ENCODE data around the gene MAP7. TPM values are rescaled to one million over a fixed set of nuclear protein-coding genes. Genes with fewer than 3 reads are reported as not detected.

Gene MAP7
- total and polyA plus RNA-seq, 2 of the 13 experiments (the other 11 are each of a cell fraction or from before 2014, with no cell fraction given), result 0.04 TPM; not detected in 1

DNA sequence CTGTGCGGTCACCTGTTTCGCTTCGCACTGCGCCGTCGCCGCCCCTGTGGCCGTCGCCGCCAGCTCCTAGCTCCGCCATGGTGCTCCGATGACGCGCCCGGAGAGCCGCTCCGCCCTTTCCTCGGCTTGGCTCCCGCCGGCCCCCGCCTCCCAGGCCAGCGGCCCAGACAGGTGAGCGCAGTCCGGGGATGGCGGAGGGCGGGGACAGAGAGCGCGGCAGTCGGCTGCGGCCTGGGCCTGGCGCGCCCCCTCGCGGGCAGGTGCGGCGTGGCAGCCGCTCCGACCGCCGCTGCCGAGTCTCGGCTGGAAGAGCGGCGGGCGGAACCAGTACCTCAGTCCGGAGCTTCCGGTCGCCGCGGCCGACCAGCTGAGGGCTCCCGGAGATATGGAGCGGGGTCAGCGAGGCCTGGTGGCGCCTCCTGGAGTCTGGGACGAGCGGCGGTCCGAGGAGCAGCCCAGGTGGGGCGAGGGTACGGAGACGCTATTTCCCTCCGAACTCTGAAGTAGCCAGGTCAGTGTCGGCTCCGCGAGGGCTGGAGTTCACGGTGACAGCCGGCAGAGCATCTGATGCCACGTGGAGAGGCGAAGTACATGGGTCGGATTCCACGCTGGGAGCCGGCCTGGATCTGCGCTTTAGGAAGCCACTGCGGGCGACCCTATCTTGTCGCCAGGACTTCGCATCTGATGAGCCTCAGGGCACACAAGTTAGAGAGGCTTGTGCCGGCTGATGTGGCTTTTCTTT, at the start of gene MAP7 (continued):
- no peak for TF ChIP-seq ZNF576 (CRISPR knock-in tag; IDR thresholded peaks at IDR 0.05)
- TF ChIP-seq TSC22D2 (CRISPR knock-in tag; IDR thresholded peaks at IDR 0.05; ENCODE audit: borderline replicate concordance), result peak; percentile 69; the same call in 1 of the 2 replicates
- TF ChIP-seq ISL2 (CRISPR knock-in tag; IDR thresholded peaks at IDR 0.05), result no peak
- no peak; the same call in 1 of the 2 replicates for TF ChIP-seq DR1 (CRISPR knock-in tag; IDR thresholded peaks at IDR 0.05)
- no peak for TF ChIP-seq ZNF709 (CRISPR knock-in tag; IDR thresholded peaks at IDR 0.05)
- TF ChIP-seq PRMT3 (CRISPR knock-in tag; IDR thresholded peaks at IDR 0.05; ENCODE audit: borderline replicate concordance, low read depth), result no peak
- no peak for TF ChIP-seq TGIF2 (CRISPR knock-in tag; IDR thresholded peaks at IDR 0.05)
- no peak for TF ChIP-seq HHEX (CRISPR knock-in tag; IDR thresholded peaks at IDR 0.05)
- TF ChIP-seq ZNF451 (CRISPR knock-in tag; IDR thresholded peaks at IDR 0.05), result 0 out of 2 replicates have a peak, but pooled peaks have one; percentile 44
- TF ChIP-seq ZBED4 (CRISPR knock-in tag; IDR thresholded peaks at IDR 0.05; ENCODE audit: borderline replicate concordance), result 0 out of 2 replicates have a peak, but pooled peaks have one; percentile 64
- TF ChIP-seq HNF1A (IDR thresholded peaks at IDR 0.05; ENCODE audit: low read depth), result no peak
- TF ChIP-seq HNF1A (CRISPR knock-in tag; IDR thresholded peaks at IDR 0.05; ENCODE audit: borderline replicate concordance), result no peak
- no peak for TF ChIP-seq SOX13 (IDR thresholded peaks at IDR 0.05)
- no peak for TF ChIP-seq SOX13 (CRISPR knock-in tag; conservative IDR thresholded peaks at IDR 0.05 in 1 of 2, IDR thresholded peaks at IDR 0.05 in 1 of 2)
- TF ChIP-seq FOXA3 (CRISPR knock-in tag; IDR thresholded peaks at IDR 0.05), result no peak
- TF ChIP-seq NR3C1 (CRISPR knock-in tag; IDR thresholded peaks at IDR 0.05), result no peak
- TF ChIP-seq HES4 (CRISPR knock-in tag; IDR thresholded peaks at IDR 0.05; ENCODE audit: borderline replicate concordance), result no peak
- no peak for TF ChIP-seq HNF4A (CRISPR knock-in tag; IDR thresholded peaks at IDR 0.05)
- no peak for TF ChIP-seq DPF2 (CRISPR knock-in tag; IDR thresholded peaks at IDR 0.05; ENCODE audit: borderline replicate concordance, low read depth)
- TF ChIP-seq ZNF879 (CRISPR knock-in tag; IDR thresholded peaks at IDR 0.05), result no peak
- 0 out of 2 replicates have a peak, but pooled peaks have one; percentile 72 for TF ChIP-seq ZSCAN21 (CRISPR knock-in tag; IDR thresholded peaks at IDR 0.05; ENCODE audit: borderline replicate concordance)
- no peak for TF ChIP-seq ZFP36L2 (CRISPR knock-in tag; IDR thresholded peaks at IDR 0.05)
- TF ChIP-seq CHD2 (IDR thresholded peaks at IDR 0.05; ENCODE audit: low read depth, low read length), result no peak

Data from HepG2 (cell line).